ENCODE results near the gene LARP4.
"Not testable (repeated sequence)": the region's sequence is repeated elsewhere in the genome, so short reads cannot be mapped to it uniquely, and the experiment has no call there.

DNA sequence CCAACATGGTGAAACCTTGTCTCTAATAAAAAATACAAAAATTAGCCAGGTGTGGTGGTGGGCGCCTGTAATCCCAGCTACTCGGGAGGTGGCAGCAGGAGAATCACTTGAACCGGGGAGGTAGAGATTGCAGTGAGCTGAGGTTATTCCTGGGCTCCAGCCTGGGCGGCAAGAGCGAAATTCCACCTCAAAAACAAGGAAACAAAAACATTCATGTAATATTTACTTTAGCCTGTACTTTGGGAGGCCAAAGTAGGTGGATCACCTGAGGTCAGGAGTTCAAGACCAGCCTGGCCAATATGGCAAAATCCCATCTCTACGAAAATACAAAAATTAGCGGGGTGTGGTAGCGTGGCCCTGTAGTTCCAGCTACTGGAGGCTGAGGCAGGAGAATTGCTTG, 31.0 kb downstream of the LARP4 start:
- not testable (repeated sequence) for TF ChIP-seq POLR2A (IDR thresholded peaks at IDR 0.05)
- TF ChIP-seq, protein P1, sequence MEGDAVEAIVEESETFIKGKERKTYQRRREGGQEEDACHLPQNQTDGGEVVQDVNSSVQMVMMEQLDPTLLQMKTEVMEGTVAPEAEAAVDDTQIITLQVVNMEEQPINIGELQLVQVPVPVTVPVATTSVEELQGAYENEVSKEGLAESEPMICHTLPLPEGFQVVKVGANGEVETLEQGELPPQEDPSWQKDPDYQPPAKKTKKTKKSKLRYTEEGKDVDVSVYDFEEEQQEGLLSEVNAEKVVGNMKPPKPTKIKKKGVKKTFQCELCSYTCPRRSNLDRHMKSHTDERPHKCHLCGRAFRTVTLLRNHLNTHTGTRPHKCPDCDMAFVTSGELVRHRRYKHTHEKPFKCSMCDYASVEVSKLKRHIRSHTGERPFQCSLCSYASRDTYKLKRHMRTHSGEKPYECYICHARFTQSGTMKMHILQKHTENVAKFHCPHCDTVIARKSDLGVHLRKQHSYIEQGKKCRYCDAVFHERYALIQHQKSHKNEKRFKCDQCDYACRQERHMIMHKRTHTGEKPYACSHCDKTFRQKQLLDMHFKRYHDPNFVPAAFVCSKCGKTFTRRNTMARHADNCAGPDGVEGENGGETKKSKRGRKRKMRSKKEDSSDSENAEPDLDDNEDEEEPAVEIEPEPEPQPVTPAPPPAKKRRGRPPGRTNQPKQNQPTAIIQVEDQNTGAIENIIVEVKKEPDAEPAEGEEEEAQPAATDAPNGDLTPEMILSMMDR (IDR thresholded peaks at IDR 0.05): not testable (repeated sequence)
